Right renal pelvis (tissue), 4 donors: ENCODE data around the gene HSPB6. TPM values are rescaled to one million over a fixed set of nuclear protein-coding genes. Genes with fewer than 3 reads are reported as not detected.
"Not testable (repeated sequence)": the region's sequence is repeated elsewhere in the genome, so short reads cannot be mapped to it uniquely, and the experiment has no call there.

ENCODE experiments used
- DNase-seq, 4 donors: peaks; one replicate each; pipeline ENCODE4 v3.0.0-alpha.2; 2013; ENCODE audit warnings: low read depth in 4 of 4, low spot score in 3 of 4, missing footprints in 1 of 4
- polyA plus RNA-seq, 4 donors: library from polyadenylated mRNA; unstranded; fragments of 120-200 nt; gene quantifications; one replicate each; pipeline ENCODE4 v1.2.1, GENCODE V29; 2013; ENCODE audit not compliant: insufficient read length in 4 of 4

Gene HSPB6
- 10 to 100 TPM; 26.2 to 30.4 (median 27.8) TPM for polyA plus RNA-seq

GRCh38 chr19:35756377-35757230, at the start of gene HSPB6:
Gene HSPB6, minus strand, starts transcription at chr19:35757029. Its CDS starts 21 bp downstream, at chr19:35757008.
- DNase-seq = no peak

- DNase-seq = no peak
These were observed 49.8 kb upstream of the HSPB6 start for GRCh38 chr19:35806597-35806996.

- no peak for DNase-seq
These were observed 48.8 kb upstream of the HSPB6 start for GRCh38 chr19:35805526-35806102.

- DNase-seq = no peak
These were observed 45.0 kb upstream of the HSPB6 start for GRCh38 chr19:35801828-35802227.

GRCh38 chr19:35797663-35798062, 40.8 kb upstream of the HSPB6 start:
- DNase-seq = no peak

GRCh38 chr19:35796645-35797542, 40.1 kb upstream of the HSPB6 start:
- no peak for DNase-seq

- not testable (repeated sequence) for DNase-seq
These were observed 38.7 kb upstream of the HSPB6 start for GRCh38 chr19:35795564-35795963.

- no peak for DNase-seq
These were observed 36.7 kb upstream of the HSPB6 start for GRCh38 chr19:35793381-35794165.

GRCh38 chr19:35792888-35793287, 36.1 kb upstream of the HSPB6 start:
- DNase-seq = no peak

- no peak for DNase-seq
These were observed 35.5 kb upstream of the HSPB6 start for GRCh38 chr19:35792312-35792711.

GRCh38 chr19:35791814-35792279, 35.0 kb upstream of the HSPB6 start:
- no peak for DNase-seq

GRCh38 chr19:35790981-35791813, 34.4 kb upstream of the HSPB6 start:
- no peak for DNase-seq

GRCh38 chr19:35789978-35790944, 33.4 kb upstream of the HSPB6 start:
- DNase-seq = no peak

GRCh38 chr19:35789195-35789977, 32.6 kb upstream of the HSPB6 start:
- no peak for DNase-seq

GRCh38 chr19:35788205-35788960, 31.6 kb upstream of the HSPB6 start:
- DNase-seq = no peak

- no peak for DNase-seq
These were observed 30.5 kb upstream of the HSPB6 start for GRCh38 chr19:35787227-35787799.
